GM12873 (cell line): ENCODE measurements around the gene NDUFAF2.

Experiments used
- CTCF ChIP-seq: IDR thresholded peaks from 2 replicates; pipeline ENCODE4 v1.5.1; 2012; ENCODE audit warnings: low read depth, mild to moderate bottlenecking, moderate library complexity, low read length, control low read depth; ENCODE audit not compliant: insufficient read depth; ENCODE audit errors: missing control alignments

Gene NDUFAF2

DNA sequence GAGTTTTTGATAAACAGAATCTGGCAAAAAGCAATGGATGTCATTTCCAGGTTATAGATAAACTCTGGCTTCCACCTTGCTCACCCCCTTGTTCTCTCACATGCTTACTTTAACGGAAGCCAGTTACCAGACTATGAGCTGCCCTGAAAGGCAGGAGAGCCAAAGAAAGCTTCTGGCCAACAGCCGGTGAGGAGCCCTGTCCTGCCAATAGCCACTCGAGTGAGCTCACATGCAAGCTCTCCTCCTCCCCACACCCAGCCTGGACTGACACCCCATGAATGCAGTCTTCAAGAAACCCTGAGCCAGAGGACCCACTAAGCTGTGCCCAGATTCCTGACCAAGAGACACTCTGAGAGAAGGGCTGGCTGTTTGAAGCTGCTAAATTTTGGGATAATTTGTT, 231.6 kb downstream of the NDUFAF2 start:
- TF ChIP-seq CTCF: no peak

DNA sequence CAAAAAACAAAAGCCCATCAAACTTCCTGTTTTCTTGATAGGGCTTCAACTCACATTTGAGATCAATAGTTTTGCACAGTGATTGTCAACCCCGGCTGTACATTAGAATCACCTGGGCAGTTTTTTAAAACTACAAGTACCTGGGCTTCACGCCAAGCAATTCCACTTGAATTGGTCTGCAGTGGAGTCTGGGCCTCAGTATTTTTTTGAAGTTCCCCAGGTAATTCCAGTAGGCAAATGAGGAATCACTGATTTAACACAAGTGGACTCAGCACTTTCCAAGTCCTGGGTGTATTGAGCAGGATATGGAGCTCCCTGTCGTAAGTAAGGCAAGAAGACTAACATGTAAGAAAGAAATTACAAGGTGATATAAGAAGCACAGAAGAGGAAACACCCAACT, 232.1 kb downstream of the NDUFAF2 start:
- TF ChIP-seq CTCF: no peak

DNA sequence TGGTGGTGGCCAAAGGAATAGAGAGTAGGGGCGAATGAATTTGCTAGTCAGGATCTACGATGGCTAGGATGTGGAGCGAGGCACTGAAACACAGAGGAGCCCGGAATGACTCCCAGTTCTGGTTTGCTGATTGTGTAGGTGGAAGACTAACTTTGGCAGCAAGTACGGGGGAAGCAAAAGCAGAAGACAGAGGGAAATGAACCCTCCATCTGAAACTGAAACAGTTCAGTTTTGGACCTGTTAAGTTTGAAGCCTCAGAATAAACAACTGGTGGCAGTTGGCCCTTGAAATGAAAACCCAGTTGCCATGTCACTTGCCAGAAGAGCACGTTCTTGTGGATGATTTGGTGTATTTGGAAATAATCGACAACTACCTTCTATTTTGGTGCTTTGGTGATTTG, 232.7 kb downstream of the NDUFAF2 start:
- TF ChIP-seq CTCF: no peak

DNA sequence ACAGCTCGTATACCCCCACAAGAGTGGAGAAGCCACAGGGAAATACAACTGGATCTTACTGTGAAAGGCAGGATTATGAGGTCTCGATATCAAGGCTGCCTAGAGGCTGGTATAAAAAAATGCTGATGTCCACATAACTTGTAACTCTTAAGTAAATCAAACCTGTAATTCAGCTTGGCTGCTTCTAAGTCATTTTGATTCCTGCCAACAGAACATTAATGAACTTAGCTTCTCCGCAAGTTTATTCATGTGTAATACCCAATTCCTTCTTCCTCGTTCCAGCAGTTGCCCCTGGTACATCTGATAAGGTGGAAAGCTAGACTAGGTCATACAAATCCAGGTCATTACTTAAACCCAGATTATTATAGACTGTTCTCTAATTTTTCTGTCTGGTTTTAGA, 233.7 kb downstream of the NDUFAF2 start:
- no peak for TF ChIP-seq CTCF

DNA sequence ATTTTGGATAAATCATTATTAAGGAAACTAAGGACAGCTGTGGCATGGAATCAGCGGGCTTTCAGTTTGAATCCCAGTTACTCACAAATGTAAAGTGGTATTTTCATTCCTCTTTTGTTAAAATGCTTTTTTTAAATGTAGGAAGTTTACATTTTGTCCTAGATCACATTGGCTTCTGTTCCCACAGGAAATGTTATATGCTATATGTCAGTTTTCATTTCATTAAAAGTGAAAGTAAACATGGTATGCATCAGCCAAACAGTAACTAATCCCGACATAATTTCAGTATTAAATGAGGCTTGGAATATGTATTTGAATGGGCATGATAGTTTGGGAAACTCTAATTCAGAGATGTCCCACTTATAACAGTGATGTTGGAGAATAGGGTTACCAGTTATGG, 235.9 kb downstream of the NDUFAF2 start:
- no peak for TF ChIP-seq CTCF

DNA sequence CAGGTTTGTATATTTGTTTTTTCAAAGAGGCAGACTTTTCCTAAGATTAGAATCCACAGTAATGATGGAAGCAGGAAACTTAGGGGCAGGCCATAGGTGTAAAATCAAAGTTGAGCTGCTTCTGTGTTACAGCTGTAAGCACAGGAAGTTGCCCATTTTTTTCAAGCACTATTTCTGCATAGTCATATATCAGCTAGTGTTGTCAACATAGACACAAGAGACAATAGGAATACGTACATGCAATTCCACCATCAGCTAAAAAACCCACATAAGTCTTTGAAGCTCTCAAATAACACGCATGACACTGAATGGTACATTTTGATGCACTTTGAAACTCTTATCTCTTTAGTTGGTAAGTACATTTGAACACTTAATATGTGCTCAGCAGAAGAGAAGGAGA, 237.4 kb downstream of the NDUFAF2 start:
- no peak for TF ChIP-seq CTCF

DNA sequence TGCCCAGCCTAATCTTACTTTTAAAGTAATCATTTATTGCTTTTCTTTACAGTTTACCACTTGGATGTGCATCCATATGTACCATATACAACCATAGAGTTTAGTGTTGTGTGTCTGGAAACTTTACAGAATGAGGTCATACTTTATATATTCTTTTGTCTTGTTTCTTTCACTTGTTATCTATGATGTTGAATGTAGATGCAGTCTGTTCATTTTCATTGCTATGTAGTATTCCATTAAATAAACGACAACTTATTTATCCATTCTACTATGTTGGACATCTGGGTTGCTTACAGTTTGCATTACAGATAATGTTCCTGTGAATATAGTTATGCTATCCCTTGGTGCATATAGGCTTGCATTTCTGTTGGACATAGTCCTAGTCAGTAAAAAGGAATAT, 238.5 kb downstream of the NDUFAF2 start:
- TF ChIP-seq CTCF: no peak

DNA sequence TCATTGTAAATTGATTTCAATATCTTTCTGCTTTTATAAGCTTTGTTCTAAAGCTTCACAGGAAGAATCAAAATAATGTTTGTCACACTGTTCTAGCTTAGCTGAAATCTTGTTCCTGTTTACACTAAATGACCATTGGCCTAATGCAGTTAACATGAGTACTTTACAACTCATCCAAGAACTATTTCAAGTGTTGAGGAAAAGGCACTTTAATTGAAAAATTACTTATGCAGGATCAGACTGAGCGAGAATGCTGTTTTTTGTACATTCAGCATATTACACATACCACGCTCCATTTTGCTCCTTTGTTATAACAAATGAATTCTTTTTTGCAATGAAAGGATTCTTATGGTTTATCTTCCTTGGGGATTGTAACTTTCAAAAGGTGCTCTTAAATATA, 239.7 kb downstream of the NDUFAF2 start:
- no peak for TF ChIP-seq CTCF
